Measurements from ENCODE around the gene LRRC32. TPM values are rescaled to one million over a fixed set of nuclear protein-coding genes. Genes with fewer than 3 reads are reported as not detected.

Gene LRRC32
- polyA plus RNA-seq, 1 donor (not counting 4 experiments of a cell fraction or from before 2014, with no cell fraction given): not detected

- TF ChIP-seq EZH2 (IDR thresholded peaks at IDR 0.05; ENCODE audit: low read length): no peak
- TF ChIP-seq, protein P1, sequence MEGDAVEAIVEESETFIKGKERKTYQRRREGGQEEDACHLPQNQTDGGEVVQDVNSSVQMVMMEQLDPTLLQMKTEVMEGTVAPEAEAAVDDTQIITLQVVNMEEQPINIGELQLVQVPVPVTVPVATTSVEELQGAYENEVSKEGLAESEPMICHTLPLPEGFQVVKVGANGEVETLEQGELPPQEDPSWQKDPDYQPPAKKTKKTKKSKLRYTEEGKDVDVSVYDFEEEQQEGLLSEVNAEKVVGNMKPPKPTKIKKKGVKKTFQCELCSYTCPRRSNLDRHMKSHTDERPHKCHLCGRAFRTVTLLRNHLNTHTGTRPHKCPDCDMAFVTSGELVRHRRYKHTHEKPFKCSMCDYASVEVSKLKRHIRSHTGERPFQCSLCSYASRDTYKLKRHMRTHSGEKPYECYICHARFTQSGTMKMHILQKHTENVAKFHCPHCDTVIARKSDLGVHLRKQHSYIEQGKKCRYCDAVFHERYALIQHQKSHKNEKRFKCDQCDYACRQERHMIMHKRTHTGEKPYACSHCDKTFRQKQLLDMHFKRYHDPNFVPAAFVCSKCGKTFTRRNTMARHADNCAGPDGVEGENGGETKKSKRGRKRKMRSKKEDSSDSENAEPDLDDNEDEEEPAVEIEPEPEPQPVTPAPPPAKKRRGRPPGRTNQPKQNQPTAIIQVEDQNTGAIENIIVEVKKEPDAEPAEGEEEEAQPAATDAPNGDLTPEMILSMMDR (optimal IDR thresholded peaks at IDR 0.05 in 1 of 3, IDR thresholded peaks at IDR 0.05 in 1 of 3, conservative IDR thresholded peaks at IDR 0.05 in 1 of 3; ENCODE audit: extremely low read depth in 1 of 3, insufficient read depth in 2 of 3, low read length in 3 of 3): no peak
- no peak overlapping the region for H3K4me3 ChIP-seq (ENCODE audit: control insufficient read depth in 2 of 3, extremely low read depth in 1 of 3, insufficient read depth in 2 of 3, low read depth in 1 of 3, low read length in 3 of 3)
- H3K27me3 ChIP-seq (ENCODE audit: control insufficient read depth, extremely low read depth, insufficient read depth, low read length): no peaks in the 10 kb centered on the region
- no peak for DNase-seq (ENCODE audit: low read depth, low spot score)
- no peak overlapping the region for H2AFZ ChIP-seq (ENCODE audit: control insufficient read depth, low read length)
- peaks cover 6% of the 10 kb centered on the region for H3K4me1 ChIP-seq (ENCODE audit: control insufficient read depth, extremely low read depth, insufficient read depth, low read length)
- no peak overlapping the region for H3K9ac ChIP-seq (ENCODE audit: control insufficient read depth, extremely low read depth, insufficient read depth, low read length)
- no peak overlapping the region for H3K4me2 ChIP-seq (ENCODE audit: control insufficient read depth, extremely low read depth, insufficient read depth, low read depth, low read length)
- H4K20me1 ChIP-seq (ENCODE audit: control insufficient read depth, extremely low read depth, insufficient read depth, low read length): no peaks in the 10 kb centered on the region
- no peaks in the 10 kb centered on the region for H3K36me3 ChIP-seq (ENCODE audit: control insufficient read depth in 2 of 2, extremely low read depth in 1 of 2, insufficient read depth in 2 of 2, low read length in 2 of 2)
- no peaks in the 10 kb centered on the region for H3K9me1 ChIP-seq (ENCODE audit: control insufficient read depth, extremely low read depth, insufficient read depth, low read length)
- dilution Hi-C loops (cut with MboI; ENCODE audit: extremely low pct_ligation_motif_present, low sequenced_read_pairs): no loop called here
- FAIRE-seq: no peak
- no peak overlapping the region for H3K27ac ChIP-seq (ENCODE audit: control insufficient read depth, insufficient read depth, low read length)
- no peaks in the 10 kb centered on the region for H3K9me3 ChIP-seq (ENCODE audit: control insufficient read depth, low read depth, low read length)
- H3K79me2 ChIP-seq (ENCODE audit: control insufficient read depth, insufficient read depth, low read length): no peaks in the 10 kb centered on the region
Observed at GRCh38 chr11:76610871-76611475, 59.6 kb downstream of the LRRC32 start.

GRCh38 chr11:76610371-76610770 lies 60.2 kb downstream of the LRRC32 start:
- H3K4me2 ChIP-seq (ENCODE audit: control insufficient read depth, extremely low read depth, insufficient read depth, low read depth, low read length): no peak overlapping the region
- DNase-seq (ENCODE audit: low read depth, low spot score) (no peak), FAIRE-seq (no peak)
- H2AFZ ChIP-seq (ENCODE audit: control insufficient read depth, low read length): no peak overlapping the region
- H3K27me3 ChIP-seq (ENCODE audit: control insufficient read depth, extremely low read depth, insufficient read depth, low read length): no peaks in the 10 kb centered on the region
- no peak overlapping the region for H3K27ac ChIP-seq (ENCODE audit: control insufficient read depth, insufficient read depth, low read length)
- H3K36me3 ChIP-seq (ENCODE audit: control insufficient read depth in 2 of 2, extremely low read depth in 1 of 2, insufficient read depth in 2 of 2, low read length in 2 of 2): no peaks in the 10 kb centered on the region
- H3K9me3 ChIP-seq (ENCODE audit: control insufficient read depth, low read depth, low read length): no peaks in the 10 kb centered on the region
- H3K79me2 ChIP-seq (ENCODE audit: control insufficient read depth, insufficient read depth, low read length): no peaks in the 10 kb centered on the region
- no peak overlapping the region for H3K4me3 ChIP-seq (ENCODE audit: control insufficient read depth in 2 of 3, extremely low read depth in 1 of 3, insufficient read depth in 2 of 3, low read depth in 1 of 3, low read length in 3 of 3)
- TF ChIP-seq, protein P1 (optimal IDR thresholded peaks at IDR 0.05 in 1 of 3, IDR thresholded peaks at IDR 0.05 in 1 of 3, conservative IDR thresholded peaks at IDR 0.05 in 1 of 3; ENCODE audit: extremely low read depth in 1 of 3, insufficient read depth in 2 of 3, low read length in 3 of 3): no peak
- no peak for TF ChIP-seq EZH2 (IDR thresholded peaks at IDR 0.05; ENCODE audit: low read length)
- peaks cover under 1% of the 10 kb centered on the region for H3K4me1 ChIP-seq (ENCODE audit: control insufficient read depth, extremely low read depth, insufficient read depth, low read length)
- dilution Hi-C loops (cut with MboI; ENCODE audit: extremely low pct_ligation_motif_present, low sequenced_read_pairs): no loop called here
- H3K9ac ChIP-seq (ENCODE audit: control insufficient read depth, extremely low read depth, insufficient read depth, low read length): no peak overlapping the region
- H3K9me1 ChIP-seq (ENCODE audit: control insufficient read depth, extremely low read depth, insufficient read depth, low read length): no peaks in the 10 kb centered on the region
- no peaks in the 10 kb centered on the region for H4K20me1 ChIP-seq (ENCODE audit: control insufficient read depth, extremely low read depth, insufficient read depth, low read length)

Data from keratinocyte (primary cell).